K562 (cell line): Measurements from ENCODE around the gene PEX7. TPM values are rescaled to one million over a fixed set of nuclear protein-coding genes. Genes with fewer than 3 reads are reported as not detected.
A peak's percentile ranks its signal among the peaks of the same experiment; 100 is the strongest.

ENCODE experiments used
- ARID1B ChIP-seq: fragments of 450-650 bp; IDR thresholded peaks from 2 replicates; pipeline ENCODE4 v1.6.1; 2016; ENCODE audit warnings: antibody characterized with exemption, mild to moderate bottlenecking, inconsistent platforms
- ARID2 ChIP-seq: fragments of 450-650 bp; IDR thresholded peaks from 2 replicates; pipeline ENCODE4 v1.6.1; 2017; ENCODE audit warnings: antibody characterized with exemption, mild to moderate bottlenecking
- CEBPG ChIP-seq, 3 experiments: fragments of 200-800 bp in 1 of 3; sonication (Bioruptor generic) in 1 of 3; sonication (generic) in 1 of 3; formaldehyde crosslinking in 1 of 3; IDR thresholded peaks in 2 of 3; conservative IDR thresholded peaks in 1 of 3; 2 replicates each; pipeline versions ENCODE4 v1.6.1 to v1.8.0; 2016 to 2022; ENCODE audit warnings: missing compliant biosample characterization in 2 of 3, missing genetic modification characterization in 2 of 3, mild to moderate bottlenecking in 1 of 3, missing genetic modification reagents in 1 of 3
- GTF2A2 ChIP-seq: IDR thresholded peaks from 2 replicates; pipeline ENCODE4 v1.6.1; 2016; ENCODE audit warnings: mild to moderate bottlenecking, missing genetic modification characterization, missing compliant biosample characterization
- HCFC1 ChIP-seq: IDR thresholded peaks from 2 replicates; pipeline ENCODE4 v1.6.1; 2012; ENCODE audit warnings: low read depth, low read length, improper control_type of control experiment
- HSF4 ChIP-seq: fragments of 250-450 bp; sonication (Bioruptor Pico); IDR thresholded peaks from 2 replicates; pipeline ENCODE4 v2.1.2; 2022; ENCODE audit warnings: mild to moderate bottlenecking, moderate library complexity, borderline replicate concordance
- NCOA2 ChIP-seq, 2 experiments: fragments of 450-650 bp; IDR thresholded peaks; 2 replicates each; pipeline ENCODE4 v1.6.1; 2018; ENCODE audit warnings: mild to moderate bottlenecking in 2 of 2, moderate library complexity in 1 of 2; ENCODE audit not compliant: partially characterized antibody in 2 of 2
- POLR2A ChIP-seq: fragments of 450-650 bp; conservative IDR thresholded peaks from 2 replicates; pipeline ENCODE4 v1.6.1; 2016
- SAFB2 ChIP-seq: fragments of 200-400 bp; formaldehyde crosslinking; IDR thresholded peaks from 2 replicates; pipeline ENCODE4 v1.6.1; 2018; ENCODE audit warnings: borderline replicate concordance, low read length, low read depth, moderate library complexity; ENCODE audit not compliant: severe bottlenecking
- SMAD2 ChIP-seq: fragments of 150-350 bp; IDR thresholded peaks from 2 replicates; pipeline ENCODE4 v1.6.1; 2014; ENCODE audit warnings: low read depth, mild to moderate bottlenecking, low read length
- STAG1 ChIP-seq: sonication (generic); formaldehyde crosslinking; IDR thresholded peaks from 2 replicates; pipeline ENCODE4 v1.5.0; 2020; ENCODE audit warnings: missing genetic modification reagents, borderline replicate concordance
- TAF1 ChIP-seq: IDR thresholded peaks from 2 replicates; pipeline ENCODE4 v1.6.1; 2011; ENCODE audit warnings: mild to moderate bottlenecking, low read length, moderate library complexity; ENCODE audit not compliant: insufficient read depth, control insufficient read depth, severe bottlenecking; ENCODE audit errors: extremely low read depth
- ZNF764 ChIP-seq: fragments of 250-450 bp; sonication (Bioruptor Pico); IDR thresholded peaks from 2 replicates; pipeline ENCODE4 v1.4.0; 2020; ENCODE audit warnings: low read depth, mild to moderate bottlenecking, moderate library complexity
- ZZZ3 ChIP-seq: fragments of 450-650 bp; IDR thresholded peaks from 2 replicates; pipeline ENCODE4 v1.6.1; 2016; ENCODE audit warnings: antibody characterized with exemption, mild to moderate bottlenecking, moderate library complexity
- polyA plus RNA-seq, 8 experiments: library from polyadenylated mRNA; depleted of rRNA in 4 of 8; stranded (reverse) in 5 of 8; unstranded in 3 of 8; fragments of >200 nt; fragmentation: Nextera tagmentation in 2 of 8; fragmentation: Illumina TruSeq in 1 of 8; extraction: Ambion mirVana in 2 of 8; extraction: Trizol in 1 of 8; gene quantifications; 2 replicates each; pipeline versions ENCODE4 v1.2.1 to v1.2.3, GENCODE V29; 2011 to 2014; ENCODE audit warnings: inconsistent platforms in 1 of 8, missing spikeins in 1 of 8
- total RNA-seq, 7 experiments: library from RNA; depleted of rRNA in 6 of 7; stranded (reverse); fragments of >200 nt in 6 of 7; fragmentation: Illumina TruSeq in 2 of 7; extraction: Trizol in 2 of 7; gene quantifications; 2 replicates each; pipeline versions ENCODE4 v1.2.1 to v1.2.3, GENCODE V29; 2011 to 2021; ENCODE audit warnings: low replicate concordance in 1 of 7
- TF ChIP-seq, protein P1 (sequence below): fragments of 200-400 bp; formaldehyde crosslinking; IDR thresholded peaks from 2 replicates; pipeline ENCODE4 v1.6.1; 2017; ENCODE audit warnings: mild to moderate bottlenecking, low read depth, low read length, moderate library complexity
- TF ChIP-seq, protein P2 (sequence below): fragments of 150-350 bp; conservative IDR thresholded peaks from 2 replicates; pipeline ENCODE4 v1.6.1; 2014; ENCODE audit warnings: low read length
- TF ChIP-seq, protein P3 (sequence below): fragments of 450-650 bp; formaldehyde crosslinking; conservative IDR thresholded peaks from 2 replicates; pipeline ENCODE4 v1.4.0; 2022; ENCODE audit warnings: mild to moderate bottlenecking, missing genetic modification characterization
- TF ChIP-seq, protein P4 (sequence below): fragments of 450-650 bp; IDR thresholded peaks from 2 replicates; pipeline ENCODE4 v1.6.1; 2016; ENCODE audit warnings: borderline replicate concordance

The PEX7 gene
- total and polyA plus RNA-seq, 9 of the 15 experiments (the other 6 are each of a cell fraction or from before 2014, with no cell fraction given): 1.6 to 12.9 (median 9.1) TPM

DNA sequence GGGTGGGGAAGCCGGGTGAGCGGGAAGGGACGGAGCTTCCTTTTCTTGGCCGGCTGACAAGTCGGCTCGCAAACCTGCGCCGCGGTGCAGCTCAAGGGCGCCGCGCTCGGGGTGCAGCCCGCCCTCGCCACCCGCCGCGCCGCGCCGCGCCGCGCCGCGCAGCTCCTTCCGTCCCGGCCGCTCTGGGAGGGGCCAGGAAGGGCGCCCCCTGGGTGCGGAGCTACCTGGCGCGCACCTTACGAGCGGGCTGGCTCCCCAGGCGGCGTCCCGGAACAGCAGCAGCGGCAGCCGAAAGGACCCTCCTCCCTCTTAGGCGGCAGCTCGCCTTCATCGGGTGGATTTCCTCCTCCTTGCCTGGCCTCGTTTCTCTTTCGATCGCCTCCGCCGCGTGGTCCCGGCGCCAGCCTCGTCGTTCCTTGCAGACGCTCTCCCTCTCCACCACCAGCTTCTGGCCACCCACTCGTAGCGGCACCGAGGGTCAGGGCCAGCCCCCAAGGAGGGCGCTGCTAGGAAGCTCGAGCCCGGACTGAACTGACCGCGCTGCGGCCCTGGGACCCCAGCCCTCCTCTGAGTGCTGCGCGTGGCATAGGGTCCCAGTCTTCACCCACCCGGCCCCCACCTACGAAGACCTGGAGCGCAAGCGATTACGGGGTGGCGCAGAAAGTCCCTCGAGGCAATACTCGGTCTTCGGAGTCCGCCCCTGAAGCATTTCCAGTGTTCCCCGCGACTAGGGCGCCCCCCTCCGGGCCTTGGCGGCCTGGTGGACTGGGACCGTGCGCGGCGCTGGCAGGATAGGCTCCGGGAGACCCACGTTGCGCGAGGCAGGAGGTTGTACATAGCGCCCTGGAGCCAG is 29.8 kb upstream of the PEX7 start, which contains the start of gene MAP3K5 (continued):
- TF ChIP-seq, protein P1, sequence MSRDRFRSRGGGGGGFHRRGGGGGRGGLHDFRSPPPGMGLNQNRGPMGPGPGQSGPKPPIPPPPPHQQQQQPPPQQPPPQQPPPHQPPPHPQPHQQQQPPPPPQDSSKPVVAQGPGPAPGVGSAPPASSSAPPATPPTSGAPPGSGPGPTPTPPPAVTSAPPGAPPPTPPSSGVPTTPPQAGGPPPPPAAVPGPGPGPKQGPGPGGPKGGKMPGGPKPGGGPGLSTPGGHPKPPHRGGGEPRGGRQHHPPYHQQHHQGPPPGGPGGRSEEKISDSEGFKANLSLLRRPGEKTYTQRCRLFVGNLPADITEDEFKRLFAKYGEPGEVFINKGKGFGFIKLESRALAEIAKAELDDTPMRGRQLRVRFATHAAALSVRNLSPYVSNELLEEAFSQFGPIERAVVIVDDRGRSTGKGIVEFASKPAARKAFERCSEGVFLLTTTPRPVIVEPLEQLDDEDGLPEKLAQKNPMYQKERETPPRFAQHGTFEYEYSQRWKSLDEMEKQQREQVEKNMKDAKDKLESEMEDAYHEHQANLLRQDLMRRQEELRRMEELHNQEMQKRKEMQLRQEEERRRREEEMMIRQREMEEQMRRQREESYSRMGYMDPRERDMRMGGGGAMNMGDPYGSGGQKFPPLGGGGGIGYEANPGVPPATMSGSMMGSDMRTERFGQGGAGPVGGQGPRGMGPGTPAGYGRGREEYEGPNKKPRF: no peak
- TF ChIP-seq, protein P2, sequence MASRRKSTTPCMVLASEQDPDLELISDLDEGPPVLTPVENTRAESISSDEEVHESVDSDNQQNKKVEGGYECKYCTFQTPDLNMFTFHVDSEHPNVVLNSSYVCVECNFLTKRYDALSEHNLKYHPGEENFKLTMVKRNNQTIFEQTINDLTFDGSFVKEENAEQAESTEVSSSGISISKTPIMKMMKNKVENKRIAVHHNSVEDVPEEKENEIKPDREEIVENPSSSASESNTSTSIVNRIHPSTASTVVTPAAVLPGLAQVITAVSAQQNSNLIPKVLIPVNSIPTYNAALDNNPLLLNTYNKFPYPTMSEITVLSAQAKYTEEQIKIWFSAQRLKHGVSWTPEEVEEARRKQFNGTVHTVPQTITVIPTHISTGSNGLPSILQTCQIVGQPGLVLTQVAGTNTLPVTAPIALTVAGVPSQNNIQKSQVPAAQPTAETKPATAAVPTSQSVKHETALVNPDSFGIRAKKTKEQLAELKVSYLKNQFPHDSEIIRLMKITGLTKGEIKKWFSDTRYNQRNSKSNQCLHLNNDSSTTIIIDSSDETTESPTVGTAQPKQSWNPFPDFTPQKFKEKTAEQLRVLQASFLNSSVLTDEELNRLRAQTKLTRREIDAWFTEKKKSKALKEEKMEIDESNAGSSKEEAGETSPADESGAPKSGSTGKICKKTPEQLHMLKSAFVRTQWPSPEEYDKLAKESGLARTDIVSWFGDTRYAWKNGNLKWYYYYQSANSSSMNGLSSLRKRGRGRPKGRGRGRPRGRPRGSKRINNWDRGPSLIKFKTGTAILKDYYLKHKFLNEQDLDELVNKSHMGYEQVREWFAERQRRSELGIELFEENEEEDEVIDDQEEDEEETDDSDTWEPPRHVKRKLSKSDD: no peak
- 0 out of 2 replicates have a peak, but pooled peaks have one; percentile 41 for TF ChIP-seq CEBPG (CRISPR knock-in tag; IDR thresholded peaks at IDR 0.05)
- no peak for TF ChIP-seq CEBPG (tag; conservative IDR thresholded peaks at IDR 0.05 in 1 of 2, IDR thresholded peaks at IDR 0.05 in 1 of 2)
- no peak for TF ChIP-seq SAFB2
- TF ChIP-seq ZNF764 (CRISPR knock-in tag): 0 out of 2 replicates have a peak, but pooled peaks have one; percentile 9
- peak; percentile 69 for TF ChIP-seq ARID1B
- TF ChIP-seq HCFC1: peak; percentile 61
- no peak for TF ChIP-seq HSF4
- peak; percentile 63; the same call in 1 of the 2 replicates for TF ChIP-seq STAG1 (CRISPR knock-in tag)
- peak; percentile 62 for TF ChIP-seq ARID2
- TF ChIP-seq, protein P3, sequence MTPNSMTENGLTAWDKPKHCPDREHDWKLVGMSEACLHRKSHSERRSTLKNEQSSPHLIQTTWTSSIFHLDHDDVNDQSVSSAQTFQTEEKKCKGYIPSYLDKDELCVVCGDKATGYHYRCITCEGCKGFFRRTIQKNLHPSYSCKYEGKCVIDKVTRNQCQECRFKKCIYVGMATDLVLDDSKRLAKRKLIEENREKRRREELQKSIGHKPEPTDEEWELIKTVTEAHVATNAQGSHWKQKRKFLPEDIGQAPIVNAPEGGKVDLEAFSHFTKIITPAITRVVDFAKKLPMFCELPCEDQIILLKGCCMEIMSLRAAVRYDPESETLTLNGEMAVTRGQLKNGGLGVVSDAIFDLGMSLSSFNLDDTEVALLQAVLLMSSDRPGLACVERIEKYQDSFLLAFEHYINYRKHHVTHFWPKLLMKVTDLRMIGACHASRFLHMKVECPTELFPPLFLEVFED: peak; percentile 77; the same call in 1 of the 2 replicates
- no peak for TF ChIP-seq ZZZ3
- TF ChIP-seq TAF1: peak; percentile 73
- TF ChIP-seq SMAD2: no peak
- TF ChIP-seq GTF2A2: no peak; the same call in 1 of the 2 replicates
- TF ChIP-seq, protein P4, sequence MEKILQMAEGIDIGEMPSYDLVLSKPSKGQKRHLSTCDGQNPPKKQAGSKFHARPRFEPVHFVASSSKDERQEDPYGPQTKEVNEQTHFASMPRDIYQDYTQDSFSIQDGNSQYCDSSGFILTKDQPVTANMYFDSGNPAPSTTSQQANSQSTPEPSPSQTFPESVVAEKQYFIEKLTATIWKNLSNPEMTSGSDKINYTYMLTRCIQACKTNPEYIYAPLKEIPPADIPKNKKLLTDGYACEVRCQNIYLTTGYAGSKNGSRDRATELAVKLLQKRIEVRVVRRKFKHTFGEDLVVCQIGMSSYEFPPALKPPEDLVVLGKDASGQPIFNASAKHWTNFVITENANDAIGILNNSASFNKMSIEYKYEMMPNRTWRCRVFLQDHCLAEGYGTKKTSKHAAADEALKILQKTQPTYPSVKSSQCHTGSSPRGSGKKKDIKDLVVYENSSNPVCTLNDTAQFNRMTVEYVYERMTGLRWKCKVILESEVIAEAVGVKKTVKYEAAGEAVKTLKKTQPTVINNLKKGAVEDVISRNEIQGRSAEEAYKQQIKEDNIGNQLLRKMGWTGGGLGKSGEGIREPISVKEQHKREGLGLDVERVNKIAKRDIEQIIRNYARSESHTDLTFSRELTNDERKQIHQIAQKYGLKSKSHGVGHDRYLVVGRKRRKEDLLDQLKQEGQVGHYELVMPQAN: peak; percentile 72; the same call in 1 of the 2 replicates
- no peak for TF ChIP-seq NCOA2 (IDR thresholded peaks at IDR 0.05; ENCODE audit: partially characterized antibody in 2 of 2)
- TF ChIP-seq POLR2A: peak; percentile 86
